Bronchial epithelial cell (primary cell): ENCODE measurements around the gene GALNT6. TPM values are rescaled to one million over a fixed set of nuclear protein-coding genes. Genes with fewer than 3 reads are reported as not detected.

Source experiments
- DNase-seq: peaks from one replicate; pipeline ENCODE4 v3.0.0-alpha.2; 2010; ENCODE audit warnings: low read depth
- FAIRE-seq: peaks from 2 replicates; lab custom pipeline; 2011; peaks lifted over from hg19 to GRCh38; lab: Jason Lieb, UNC
- H3K27me3 ChIP-seq: 2 replicates; pipeline ENCODE4 v1.5.1; 2011; ENCODE audit warnings: low read length; ENCODE audit not compliant: control insufficient read depth, insufficient read depth
- H3K36me3 ChIP-seq: 2 replicates; pipeline ENCODE4 v1.5.1; 2011; ENCODE audit warnings: low read length; ENCODE audit not compliant: control insufficient read depth, insufficient read depth
- H3K4me3 ChIP-seq: 2 replicates; pipeline ENCODE4 v1.5.1; 2011; ENCODE audit warnings: mild to moderate bottlenecking, low read depth, low read length, control low read depth
- CTCF ChIP-seq: IDR thresholded peaks from 2 replicates; pipeline ENCODE4 v1.5.1; 2011; ENCODE audit warnings: mild to moderate bottlenecking, moderate library complexity, low read length, control low read depth, inconsistent platforms; ENCODE audit not compliant: insufficient read depth, severe bottlenecking
- total RNA-seq: library from RNA; depleted of rRNA; stranded (reverse); fragments of >200 nt; gene quantifications from 2 replicates; pipeline ENCODE4 v1.2.1, GENCODE V29; 2014

The GALNT6 gene
- total RNA-seq, 1 donor from 2014 or later = 14.0 TPM

GRCh38 chr12:51378749-51379148 lies 12.5 kb downstream of the GALNT6 start:
- H3K4me3 ChIP-seq = no peak overlapping the region
- TF ChIP-seq CTCF = no peak
- no peaks in the 10 kb centered on the region for H3K27me3 ChIP-seq
- H3K36me3 ChIP-seq = peaks cover 21% of the 10 kb centered on the region
- DNase-seq (no peak), FAIRE-seq (no peak)

GRCh38 chr12:51377099-51377984 lies 13.9 kb downstream of the GALNT6 start:
- DNase-seq (no peak), FAIRE-seq (no peak)
- TF ChIP-seq CTCF = no peak
- Histone ChIP-seq H3K4me3 (no peak overlapping the region), H3K36me3 (peaks cover 19% of the 10 kb centered on the region), H3K27me3 (no peaks in the 10 kb centered on the region)

GRCh38 chr12:51374856-51375255 lies 16.4 kb downstream of the GALNT6 start:
- no peak for FAIRE-seq
- Histone ChIP-seq H3K27me3 (no peaks in the 10 kb centered on the region), H3K36me3 (peaks cover 16% of the 10 kb centered on the region), H3K4me3 (no peak overlapping the region)
- no peak for DNase-seq
- TF ChIP-seq CTCF = no peak

GRCh38 chr12:51374361-51374760 lies 16.8 kb downstream of the GALNT6 start:
- peaks cover 13% of the 10 kb centered on the region for H3K36me3 ChIP-seq
- no peak for TF ChIP-seq CTCF
- no peak overlapping the region for H3K4me3 ChIP-seq
- FAIRE-seq = no peak
- H3K27me3 ChIP-seq = no peaks in the 10 kb centered on the region
- no peak for DNase-seq

- DNase-seq = no peak
- Histone ChIP-seq H3K4me3 (no peak overlapping the region), H3K36me3 (peaks cover 12% of the 10 kb centered on the region), H3K27me3 (no peaks in the 10 kb centered on the region)
- no peak for TF ChIP-seq CTCF
- FAIRE-seq = no peak
Observed at GRCh38 chr12:51373187-51373586, 18.0 kb downstream of the GALNT6 start.
